PC-3 (cell line): Measurements from ENCODE around the gene SLC22A4.

ENCODE experiments used
- EZH2phosphoT487 ChIP-seq: fragments of 300-600 bp; sonication (generic); IDR thresholded peaks from 2 replicates; pipeline ENCODE4 v1.6.1; 2018; ENCODE audit warnings: mild to moderate bottlenecking, antibody characterized with exemption, low read length, borderline replicate concordance
- TF ChIP-seq, protein P1 (sequence below): fragments of 300-600 bp; sonication (generic); conservative IDR thresholded peaks from 2 replicates; pipeline ENCODE4 v1.5.1; 2017; ENCODE audit warnings: antibody characterized with exemption, low read depth, mild to moderate bottlenecking, low read length

DNA sequence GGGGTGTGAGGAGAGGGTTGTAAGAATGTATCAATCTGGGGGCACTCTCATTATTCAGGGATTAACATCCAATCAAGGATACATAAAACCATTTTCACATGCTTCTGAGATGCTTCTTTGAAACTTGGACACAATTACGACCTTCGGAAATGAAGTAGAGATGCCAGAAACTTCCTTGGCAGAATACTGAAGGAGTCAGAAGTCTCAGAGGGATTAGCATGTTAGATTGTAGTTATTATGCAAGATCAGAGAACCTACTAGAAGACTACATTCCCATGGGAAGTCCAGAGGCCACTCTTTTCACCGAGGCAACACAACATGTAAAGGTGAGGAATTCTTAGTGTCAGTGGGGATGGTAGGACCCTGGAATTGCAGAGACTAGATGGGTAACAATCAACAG, 5.1 kb upstream of the SLC22A4 start:
- TF ChIP-seq, protein P1, sequence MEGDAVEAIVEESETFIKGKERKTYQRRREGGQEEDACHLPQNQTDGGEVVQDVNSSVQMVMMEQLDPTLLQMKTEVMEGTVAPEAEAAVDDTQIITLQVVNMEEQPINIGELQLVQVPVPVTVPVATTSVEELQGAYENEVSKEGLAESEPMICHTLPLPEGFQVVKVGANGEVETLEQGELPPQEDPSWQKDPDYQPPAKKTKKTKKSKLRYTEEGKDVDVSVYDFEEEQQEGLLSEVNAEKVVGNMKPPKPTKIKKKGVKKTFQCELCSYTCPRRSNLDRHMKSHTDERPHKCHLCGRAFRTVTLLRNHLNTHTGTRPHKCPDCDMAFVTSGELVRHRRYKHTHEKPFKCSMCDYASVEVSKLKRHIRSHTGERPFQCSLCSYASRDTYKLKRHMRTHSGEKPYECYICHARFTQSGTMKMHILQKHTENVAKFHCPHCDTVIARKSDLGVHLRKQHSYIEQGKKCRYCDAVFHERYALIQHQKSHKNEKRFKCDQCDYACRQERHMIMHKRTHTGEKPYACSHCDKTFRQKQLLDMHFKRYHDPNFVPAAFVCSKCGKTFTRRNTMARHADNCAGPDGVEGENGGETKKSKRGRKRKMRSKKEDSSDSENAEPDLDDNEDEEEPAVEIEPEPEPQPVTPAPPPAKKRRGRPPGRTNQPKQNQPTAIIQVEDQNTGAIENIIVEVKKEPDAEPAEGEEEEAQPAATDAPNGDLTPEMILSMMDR: no peak
- no peak for TF ChIP-seq EZH2phosphoT487
